Measurements from ENCODE around the gene SMPX.

The SMPX gene

DNA sequence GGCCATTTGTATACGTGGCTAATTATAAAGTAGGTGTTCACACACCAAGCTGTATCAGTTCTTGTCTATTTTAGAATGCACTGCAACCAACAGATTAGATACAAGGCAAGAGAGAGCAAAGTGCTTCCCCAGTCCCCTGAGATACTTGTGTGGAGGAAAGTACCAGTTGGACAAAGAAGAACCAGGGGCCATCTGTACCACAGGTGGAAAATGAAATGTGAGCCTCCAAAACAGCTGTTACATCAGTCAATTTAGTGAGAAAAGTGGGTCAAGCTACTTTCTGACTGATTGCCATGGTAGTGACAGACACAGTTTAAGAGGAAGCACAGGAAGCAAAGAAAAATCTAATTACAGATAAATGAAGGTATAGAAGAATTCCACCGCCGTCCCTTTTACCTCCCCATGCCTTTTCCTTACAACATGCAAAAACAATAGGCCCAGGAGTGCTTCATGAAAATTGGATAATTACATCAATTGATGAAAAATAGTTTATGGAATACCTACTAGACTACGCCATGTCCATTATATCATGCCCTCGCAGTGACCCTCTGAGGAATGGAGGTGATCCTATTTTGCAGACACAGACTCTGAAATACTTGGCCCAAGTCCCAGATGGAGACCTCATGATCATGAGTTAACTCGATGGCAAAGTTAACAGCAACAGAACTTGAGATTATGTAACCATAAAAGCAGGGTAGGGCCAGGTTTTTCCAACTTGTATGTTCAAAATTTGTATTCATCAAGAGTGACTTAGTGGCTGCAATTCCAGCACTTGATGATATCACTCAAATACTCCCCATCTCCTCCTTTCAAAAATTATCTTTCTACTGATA lies 15.8 kb downstream of the SMPX start:
- DNase-seq: no peak

DNA sequence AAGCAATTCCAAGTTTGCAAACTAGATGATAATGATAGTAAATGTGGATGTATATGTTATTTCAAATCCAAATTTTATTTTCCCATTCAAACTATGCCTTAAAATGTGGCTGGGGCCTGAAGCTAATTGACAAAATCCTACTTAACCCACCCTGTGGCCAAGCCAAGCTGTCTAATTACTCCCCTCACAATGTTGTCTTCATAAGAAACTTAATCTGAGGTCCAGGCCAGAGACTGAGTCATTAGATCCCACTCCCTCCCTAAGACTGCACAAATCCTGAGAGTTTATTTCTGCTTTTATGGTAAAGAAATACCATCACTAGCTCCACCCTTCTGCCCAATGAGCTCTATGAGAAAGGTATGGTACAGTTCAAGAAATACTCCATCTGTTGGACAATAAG lies 16.6 kb downstream of the SMPX start:
- no peak for DNase-seq

DNA sequence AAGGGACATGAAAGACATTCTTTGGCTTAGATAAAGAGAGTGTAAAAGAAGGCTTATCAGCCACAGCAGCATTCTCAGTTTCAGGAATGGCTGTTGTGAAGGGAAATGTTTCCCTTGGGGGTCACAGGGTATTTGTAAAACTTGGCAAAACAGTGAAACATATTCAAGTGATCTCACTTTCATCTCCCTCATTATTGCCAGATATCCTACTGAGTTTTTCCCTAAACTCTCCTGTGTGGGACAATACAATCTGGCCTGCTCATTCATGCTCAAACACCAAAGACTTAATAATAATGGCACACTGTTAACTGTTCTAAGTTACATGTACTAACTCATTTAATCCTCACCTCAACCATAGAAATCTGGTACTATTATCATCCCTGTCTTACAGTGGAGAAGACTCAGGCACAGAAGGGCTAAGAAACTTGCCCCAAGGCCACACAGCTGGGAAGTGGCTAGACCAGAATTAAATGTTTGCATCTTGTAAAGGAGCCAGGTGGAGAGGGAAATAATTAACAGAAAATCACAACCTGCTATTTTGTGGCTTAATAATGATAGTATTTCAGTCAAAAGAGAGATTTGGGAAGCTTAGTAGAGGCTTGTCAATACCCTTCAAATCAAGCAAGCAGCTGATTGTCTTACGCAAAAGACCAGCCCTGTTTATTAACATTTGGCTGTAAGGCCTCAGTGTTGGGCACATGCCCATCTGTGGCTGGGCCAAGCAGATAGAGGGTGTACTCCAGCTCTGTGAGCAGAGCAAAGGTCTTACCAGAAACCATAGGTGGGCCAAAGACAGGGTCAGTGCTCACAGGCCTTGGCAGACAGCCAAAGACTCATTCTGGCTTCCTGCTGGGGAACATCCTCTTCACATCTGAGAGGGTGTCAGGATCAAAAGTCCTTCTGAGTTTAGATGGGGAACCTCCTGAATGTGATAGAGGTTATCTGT lies 17.3 kb downstream of the SMPX start:
- no peak for DNase-seq

DNA sequence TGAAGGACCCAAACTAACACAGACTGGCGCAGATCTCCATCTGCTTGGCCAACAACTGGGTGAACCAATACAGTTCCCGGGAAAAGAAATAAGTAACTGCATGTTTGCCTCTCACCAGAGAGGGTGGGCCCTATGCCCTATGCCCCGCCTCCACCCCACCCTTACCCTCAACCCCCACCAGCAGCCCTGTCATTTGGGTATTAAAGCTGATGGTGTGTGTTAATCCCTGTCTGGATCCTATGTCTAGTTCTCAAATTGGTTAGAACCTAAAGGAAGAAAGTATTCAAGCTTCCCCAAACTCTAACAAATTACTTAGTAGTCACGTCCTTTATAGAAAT lies 19.0 kb downstream of the SMPX start:
- DNase-seq: no peak

DNA sequence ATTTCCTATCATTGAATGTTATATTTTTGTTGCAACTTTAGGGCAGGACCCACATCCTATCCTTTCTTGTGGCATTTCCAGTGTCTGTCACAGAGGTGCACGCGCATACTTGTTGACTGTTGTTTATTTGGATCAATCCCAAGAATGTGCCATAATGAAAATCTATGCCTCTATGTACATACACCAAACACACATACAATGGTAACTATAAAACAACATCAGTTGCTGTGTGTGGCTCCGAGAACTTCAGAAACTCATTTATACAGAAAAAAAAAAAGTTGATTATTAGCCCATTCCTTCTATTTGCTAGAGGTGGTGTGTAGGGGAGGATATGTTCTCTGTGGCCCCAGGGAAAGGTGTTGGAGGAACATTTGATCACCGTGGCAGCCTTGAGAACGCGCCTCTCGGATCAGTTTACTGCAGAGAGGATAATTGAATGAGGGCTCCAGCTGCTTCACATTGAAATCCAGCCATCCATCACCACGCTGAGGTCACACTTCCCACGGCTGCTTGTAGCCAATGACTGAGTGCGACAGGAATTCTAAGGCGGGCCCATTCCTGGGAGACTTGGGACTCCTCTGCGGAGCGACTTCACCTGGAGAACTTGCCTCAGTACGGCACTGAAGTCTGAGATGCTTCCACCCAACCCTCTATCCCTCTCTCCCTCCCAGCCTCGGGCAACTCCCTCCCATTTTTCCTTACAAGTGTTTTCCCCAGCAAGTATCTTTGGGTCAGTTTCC lies 19.5 kb downstream of the SMPX start:
- DNase-seq: no peak

DNA sequence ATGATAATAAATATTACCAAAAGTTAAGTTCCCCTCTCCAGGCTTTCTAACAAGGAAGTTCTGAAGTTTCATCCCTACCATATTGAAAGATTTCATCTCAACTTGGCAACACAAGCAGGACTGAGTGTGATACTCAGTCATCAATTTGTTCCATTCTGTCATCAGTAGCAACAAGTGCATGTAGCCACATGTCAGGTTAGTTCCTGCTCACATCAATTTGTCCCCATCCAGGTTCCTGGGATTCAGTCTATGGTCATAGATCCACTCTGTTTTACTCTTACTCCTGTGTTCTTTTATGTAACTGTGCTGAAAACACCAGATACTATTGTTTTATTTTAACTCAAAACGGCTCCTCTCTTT lies 22.2 kb downstream of the SMPX start:
- no peak for DNase-seq

DNA sequence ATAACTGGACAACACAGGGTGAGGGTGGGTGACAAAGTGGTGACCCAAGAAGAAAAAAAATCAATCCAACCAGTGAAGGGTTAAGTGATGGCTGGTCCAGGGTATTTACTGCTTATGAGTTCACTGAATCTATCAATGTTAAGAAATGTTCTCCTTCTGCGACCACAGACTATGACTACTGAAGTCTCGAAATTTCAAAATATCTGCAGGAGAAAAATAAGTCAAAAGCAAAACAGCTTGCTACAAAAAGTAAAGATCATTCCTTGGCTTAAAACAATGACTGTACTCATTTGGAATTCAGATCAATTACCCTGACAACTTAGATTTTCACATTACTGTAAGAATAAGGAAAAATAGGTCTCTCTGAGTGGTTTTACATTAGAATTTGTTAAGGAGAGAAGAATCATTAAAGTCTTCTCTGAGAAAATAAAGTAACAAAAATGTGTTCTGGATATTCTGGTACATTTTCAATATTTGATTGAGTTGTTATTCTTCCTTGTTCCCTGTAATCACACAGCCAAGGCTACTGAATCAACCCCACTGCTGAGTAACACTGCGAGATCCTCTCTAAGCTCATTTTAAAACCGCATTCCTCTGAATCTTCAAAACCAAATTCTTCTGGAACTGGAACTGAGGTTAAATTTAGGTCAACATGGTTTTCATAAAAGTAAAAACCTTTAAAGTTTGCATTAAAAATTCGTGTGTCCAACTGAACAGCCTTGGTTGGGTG lies 22.7 kb downstream of the SMPX start:
- DNase-seq: no peak

DNA sequence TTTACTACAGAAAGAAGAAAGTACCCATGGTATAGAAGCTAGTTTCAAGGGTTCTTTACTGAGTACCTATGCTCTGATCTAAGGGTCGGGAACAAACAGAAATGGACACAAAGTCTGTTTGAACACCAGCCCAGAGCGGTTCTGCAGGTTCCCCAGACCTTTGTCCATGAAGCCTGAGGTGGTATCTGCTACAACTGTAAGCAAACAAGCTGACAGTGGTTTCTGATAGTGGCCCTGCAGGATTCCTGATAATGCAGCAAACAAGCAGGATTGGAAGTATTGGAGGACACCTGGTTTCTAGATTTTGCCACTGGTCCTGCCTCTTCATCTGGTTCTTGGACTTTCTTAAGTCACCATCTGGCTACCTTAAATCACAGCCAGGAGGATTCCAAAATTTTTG lies 23.7 kb downstream of the SMPX start:
- no peak for DNase-seq

DNA sequence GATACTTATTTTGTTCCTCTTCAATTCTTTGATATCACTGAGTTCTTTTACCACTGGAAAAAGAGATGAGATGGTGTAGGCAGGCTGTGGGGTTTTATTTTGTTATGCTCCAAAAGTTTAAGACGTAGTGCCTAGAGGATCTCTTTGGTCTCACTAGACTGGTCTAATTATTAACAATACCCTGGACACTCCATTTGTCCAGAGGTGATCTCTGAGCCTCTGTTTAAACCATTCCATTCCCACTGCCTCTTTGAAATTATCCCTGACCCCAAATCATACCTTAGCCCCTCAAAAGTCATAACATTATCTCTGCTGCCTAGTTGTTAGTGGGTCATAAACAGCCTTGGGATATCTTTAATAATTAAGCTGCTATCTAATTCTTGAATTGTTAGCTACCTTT lies 24.2 kb downstream of the SMPX start:
- no peak for DNase-seq

DNA sequence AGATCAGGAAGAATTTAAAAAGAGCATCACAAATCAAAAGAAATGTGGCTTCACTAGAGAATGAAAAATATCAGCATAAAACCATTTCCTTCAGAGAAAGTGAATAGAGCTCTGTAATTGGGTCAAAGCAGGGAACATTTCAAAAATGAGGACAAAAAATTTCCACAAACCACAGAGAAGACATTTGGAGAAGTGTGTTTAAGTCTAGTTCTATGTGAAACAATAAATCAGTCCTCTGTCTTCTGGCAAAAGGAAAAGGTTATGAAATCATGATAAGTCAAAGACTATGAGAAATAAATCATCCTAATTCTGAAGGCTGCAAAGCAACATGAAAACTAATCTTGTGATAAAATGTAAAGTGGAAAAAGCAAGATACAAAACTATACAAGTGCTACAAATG lies 27.9 kb downstream of the SMPX start:
- no peak for DNase-seq

DNA sequence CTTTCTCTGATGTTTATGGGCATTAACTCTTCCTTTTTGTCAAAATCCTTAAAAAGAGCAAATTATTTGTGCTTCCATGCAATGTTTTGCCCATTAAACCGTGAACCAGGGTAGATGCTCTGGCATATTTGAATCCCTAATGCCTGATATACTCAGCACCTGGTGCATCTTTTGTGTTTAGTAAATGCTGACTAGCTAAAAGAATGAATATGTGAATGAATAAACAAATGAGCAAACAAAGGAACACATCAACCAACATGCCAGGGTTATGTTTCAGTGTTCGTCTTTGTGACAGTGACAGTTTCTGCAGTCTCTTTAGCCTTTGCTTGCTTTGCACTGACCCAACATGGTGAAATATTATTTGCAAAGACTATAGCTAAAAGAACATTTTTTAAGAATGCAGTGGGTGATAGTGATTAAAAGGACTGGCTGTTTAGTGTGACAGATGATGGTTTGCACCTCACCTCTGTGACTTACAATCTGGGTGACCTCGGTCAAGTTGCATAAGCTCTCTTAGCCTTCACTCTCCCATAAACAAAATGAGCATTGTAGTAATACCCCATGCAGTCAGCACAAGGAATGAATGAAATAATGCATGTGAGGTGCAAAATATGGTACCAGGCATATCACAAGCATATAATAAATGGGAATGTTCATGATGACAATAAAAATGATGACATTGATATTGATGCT lies 29.5 kb downstream of the SMPX start:
- DNase-seq: no peak

DNA sequence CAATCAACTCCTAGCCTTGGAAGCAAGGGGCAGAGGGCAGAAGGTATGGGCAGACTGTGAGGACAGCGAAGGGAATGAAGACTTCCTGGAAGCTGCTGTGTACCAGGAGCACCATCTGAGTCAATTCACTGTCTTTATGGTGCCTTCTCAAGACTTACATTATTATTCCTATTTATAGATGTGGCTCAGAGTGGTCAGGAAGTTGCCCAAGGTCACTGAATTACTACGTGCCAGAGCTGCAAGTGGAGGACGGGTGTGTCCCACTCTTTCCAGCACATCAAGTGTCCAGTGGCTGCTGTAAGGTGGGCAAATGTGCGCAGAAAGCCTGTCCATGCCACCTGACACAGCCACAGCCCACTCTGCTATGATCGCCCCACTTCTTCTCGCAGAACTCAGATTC lies 32.0 kb downstream of the SMPX start:
- no peak for DNase-seq

DNA sequence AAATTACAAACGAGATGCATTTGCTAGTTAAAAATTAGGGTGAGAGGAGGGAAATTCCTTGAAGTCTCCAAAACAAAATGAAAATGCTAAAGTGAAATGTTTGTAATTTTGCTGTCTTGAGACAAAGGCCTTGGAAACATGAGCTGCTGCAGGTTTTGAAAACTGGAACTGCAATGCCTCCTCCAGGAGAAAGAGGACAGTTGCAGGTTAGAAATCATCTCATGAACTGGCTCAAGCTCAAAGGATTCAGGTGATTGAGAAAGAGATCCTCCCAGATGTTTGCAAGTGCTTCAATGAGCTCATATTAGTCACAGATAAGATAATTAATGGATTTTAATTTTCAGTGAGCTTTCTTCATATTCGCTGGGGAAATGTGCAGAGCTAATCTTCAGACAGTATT lies 32.4 kb downstream of the SMPX start:
- no peak for DNase-seq

DNA sequence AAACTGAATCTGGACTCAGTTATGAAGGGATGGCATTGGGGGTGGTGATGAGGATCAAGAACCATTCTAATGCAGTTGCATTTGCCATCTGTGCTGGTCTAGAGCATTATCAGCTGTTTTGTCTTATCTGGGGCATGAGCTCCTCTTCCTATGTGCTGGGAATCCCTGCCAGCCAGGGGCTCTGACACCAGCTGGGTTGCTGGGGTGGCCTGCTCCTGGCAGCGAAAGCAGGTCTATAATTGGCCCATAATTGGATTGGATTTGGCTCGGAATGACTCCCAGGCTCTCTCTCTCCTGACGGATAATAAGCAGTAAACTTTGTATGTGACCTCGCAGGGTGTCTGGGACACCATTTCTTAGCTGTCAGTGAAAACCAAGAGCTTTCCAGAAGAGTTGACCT lies 34.1 kb downstream of the SMPX start:
- no peak for DNase-seq

DNA sequence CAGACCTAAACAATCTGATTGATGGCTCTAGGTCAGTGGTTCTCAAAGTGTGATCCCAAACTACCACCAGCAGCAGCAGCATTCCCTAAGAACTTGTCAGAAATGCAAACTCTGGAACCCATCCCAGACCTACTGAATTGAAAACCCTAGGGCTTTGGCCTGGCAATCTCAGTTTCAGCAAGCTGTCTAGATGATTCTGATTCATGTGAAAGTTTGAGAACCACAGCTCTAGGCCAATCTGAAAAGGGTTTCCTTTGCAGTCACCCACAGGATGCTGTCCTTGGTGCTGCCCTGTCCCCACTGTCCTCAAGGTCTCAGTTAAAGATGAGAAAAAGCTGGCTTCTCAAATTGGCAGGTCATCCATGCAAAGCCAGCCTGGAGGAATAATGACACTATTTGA lies 34.8 kb downstream of the SMPX start:
- DNase-seq: no peak

DNA sequence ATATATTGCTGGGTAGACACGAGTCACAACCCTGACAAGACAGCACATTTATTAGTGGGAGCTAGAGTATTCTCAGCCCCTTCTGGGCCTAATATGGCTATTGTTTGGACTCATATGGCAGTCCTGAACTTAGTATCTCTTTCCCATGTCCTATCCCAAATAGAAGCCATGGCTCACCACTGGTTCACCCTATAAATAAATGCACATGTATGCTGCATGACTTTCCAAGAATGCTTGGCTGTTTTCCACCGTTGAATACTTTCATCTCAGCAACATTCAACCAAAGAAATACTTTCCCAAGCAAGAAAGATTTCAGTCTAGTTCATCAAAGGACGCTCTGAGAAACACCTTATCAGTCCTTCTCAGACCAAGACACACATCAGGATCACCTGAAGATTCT lies 36.7 kb downstream of the SMPX start:
- no peak for DNase-seq

DNA sequence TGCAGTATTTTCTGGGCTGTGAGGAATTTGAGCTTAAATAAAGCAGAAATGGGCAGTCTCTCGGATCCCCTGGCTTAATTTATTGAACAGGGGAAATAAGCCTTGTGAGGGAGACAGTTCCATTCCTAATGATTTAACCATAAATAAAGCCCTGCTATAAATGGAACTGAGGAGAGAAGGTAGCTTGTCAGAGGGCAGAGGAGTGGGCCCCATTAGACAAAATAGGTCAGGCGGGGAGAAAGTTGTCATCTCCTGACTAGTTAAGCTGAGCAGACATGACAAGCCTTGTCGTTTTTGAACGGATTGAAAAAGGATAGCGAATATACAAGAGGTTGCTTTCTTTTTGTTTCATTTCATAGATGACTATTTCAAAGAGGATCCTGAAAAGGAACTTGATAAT lies 39.3 kb downstream of the SMPX start:
- DNase-seq: no peak

DNA sequence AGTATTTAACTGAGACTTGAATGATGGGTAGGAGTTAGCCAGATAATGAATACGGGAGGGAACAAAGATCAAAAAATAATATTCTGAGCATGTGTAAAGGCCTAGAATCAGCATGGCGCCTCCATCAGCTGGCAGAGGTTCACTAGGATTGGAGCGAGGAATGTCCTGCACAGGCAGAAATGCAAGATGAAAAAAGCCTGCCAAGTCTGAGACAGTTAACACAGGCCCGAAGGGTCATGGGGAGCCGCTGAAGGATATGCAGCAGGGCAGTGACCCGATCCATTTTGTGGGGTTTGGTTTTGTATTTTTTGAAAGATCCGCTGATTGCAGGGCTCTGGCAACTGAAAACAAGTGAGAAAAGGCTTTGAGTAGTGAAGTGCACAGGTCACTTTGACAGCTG lies 40.1 kb downstream of the SMPX start:
- DNase-seq: no peak

DNA sequence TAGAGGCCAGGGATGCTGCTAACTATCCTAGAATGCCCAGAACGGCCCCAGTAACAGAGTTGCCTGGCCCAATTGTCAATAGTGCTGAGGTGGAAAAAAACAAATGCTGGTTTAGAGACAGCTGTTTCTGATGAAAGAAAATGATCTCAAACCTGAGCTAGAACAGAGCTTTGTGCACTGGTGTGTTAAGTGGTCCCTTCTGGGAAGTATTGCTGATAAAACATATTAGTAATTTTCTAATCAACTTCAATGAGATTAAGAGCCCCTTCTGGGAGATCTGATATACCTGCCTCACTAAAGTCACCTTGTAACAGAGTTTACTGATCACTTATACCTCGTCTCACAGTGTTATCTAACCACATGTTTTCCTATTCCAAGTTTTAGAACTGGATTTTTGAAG lies 42.1 kb downstream of the SMPX start:
- no peak for DNase-seq

DNA sequence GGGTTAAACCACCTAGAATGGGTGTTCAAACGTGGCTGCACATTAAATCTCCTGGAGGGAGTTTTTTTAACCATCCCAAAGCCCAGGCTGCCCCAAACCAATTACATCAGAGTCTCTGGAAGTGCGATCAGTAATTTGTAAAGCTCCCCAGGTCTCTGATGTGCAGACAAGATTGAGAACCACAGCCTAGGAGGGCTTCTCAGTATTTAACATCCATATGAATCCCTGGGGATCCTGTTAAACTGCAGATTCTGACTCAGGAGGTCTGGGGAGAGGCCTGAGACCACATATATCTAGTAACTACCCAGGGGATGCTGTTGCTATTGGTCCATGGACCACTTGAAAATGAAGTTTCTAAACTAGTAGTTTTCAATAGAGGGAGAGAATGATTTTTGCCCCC lies 42.6 kb downstream of the SMPX start:
- DNase-seq: no peak

DNA sequence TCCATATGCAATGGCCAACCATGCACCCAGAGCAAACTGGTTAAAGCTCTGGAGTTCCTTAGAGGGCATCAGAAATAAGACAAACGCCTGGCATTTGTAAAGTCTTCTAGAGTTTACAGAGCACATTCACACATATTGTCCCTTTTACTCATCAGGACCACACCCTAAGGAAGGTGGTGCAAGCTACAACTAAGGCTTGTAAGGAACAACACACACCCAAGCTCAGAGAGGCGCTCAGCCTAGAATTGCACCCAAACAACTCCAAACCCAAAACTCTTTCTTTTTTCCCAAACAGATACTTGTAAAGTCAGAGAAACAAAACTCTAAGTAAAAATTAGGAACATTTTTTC lies 46.1 kb downstream of the SMPX start:
- DNase-seq: no peak

DNA sequence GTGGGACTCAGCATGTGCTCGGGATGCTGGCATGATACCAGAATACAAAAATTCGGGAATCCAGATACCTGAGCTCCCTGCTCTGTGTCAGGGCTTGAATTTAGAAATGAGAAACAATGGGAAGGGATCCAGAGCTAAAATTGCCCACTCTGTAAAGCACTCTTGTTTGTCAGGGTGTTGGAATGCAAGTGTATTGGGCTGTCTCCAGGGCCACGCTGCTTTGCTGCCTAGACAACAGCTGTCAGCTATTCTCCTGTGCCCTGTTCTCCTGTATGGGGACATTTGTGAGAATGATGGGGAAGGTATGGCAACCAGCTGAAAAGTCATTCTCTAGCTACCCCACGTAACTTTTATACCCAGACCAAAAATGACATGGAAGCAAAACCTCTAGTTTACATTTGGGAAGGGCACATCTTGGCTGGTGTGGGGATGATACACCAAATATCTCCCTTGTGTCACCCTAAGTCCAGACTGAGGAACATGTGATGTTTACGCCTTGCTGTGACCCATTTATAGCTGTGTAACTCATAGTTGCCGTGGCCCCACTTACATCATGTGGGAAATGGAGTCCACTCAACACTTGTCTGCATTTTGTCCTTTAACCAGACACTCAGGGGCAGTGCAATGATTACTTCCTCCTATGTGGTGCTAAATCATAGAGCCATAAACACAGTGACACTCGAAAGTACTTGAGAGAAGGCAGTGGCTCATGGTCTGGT lies 46.6 kb downstream of the SMPX start:
- DNase-seq: no peak
